HG02798 (cell line): Measurements from ENCODE around the gene COMMD3.
A peak's percentile ranks its signal among the peaks of the same experiment; 100 is the strongest.
"Not testable (repeated sequence)": the region's sequence is repeated elsewhere in the genome, so short reads cannot be mapped to it uniquely, and the experiment has no call there.

Experiments used
- ATAC-seq: cut with Tn5 transposase; IDR thresholded peaks from one replicate; pipeline ENCODE4 v1.9.1; 2021; ENCODE audit warnings: mild to moderate bottlenecking; ENCODE audit not compliant: unreplicated experiment, poor library complexity

The COMMD3 gene

GRCh38 chr10:22316286-22317075, at the start of gene COMMD3:
Gene COMMD3, plus strand, starts transcription at chr10:22316388. Its CDS starts 30 bp downstream, at chr10:22316418.
- peak; percentile 72 for ATAC-seq

GRCh38 chr10:22268503-22268902, 47.7 kb upstream of the COMMD3 start:
- no peak for ATAC-seq

- ATAC-seq, result no peak
Observed at GRCh38 chr10:22271786-22272185, 44.4 kb upstream of the COMMD3 start.

- ATAC-seq, result no peak
Observed at GRCh38 chr10:22278441-22278782, 37.8 kb upstream of the COMMD3 start.

DNA sequence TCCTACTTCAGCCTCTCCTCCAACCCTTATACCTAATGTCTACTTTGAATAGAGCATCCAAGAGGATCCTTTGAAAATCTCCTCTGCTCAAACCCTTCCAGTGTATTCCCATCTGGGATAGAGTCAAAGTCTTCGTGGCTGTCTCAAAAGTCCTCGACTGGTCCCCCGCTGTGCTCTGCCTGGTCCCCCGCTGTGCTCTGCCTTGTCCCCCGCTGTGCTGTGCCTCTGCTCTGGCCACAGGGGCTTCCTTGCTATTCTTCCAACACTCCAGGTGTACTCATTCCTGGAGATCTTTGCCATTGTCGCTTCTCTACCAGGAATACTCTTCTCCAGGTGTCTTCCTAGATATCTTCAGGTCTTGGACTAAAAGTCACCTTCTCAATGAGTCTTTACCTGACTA, 36.1 kb upstream of the COMMD3 start:
- ATAC-seq, result no peak

- ATAC-seq, result no peak
Observed at GRCh38 chr10:22285130-22285529, 31.1 kb upstream of the COMMD3 start.

GRCh38 chr10:22293747-22294404, 22.3 kb upstream of the COMMD3 start:
- no peak for ATAC-seq

DNA sequence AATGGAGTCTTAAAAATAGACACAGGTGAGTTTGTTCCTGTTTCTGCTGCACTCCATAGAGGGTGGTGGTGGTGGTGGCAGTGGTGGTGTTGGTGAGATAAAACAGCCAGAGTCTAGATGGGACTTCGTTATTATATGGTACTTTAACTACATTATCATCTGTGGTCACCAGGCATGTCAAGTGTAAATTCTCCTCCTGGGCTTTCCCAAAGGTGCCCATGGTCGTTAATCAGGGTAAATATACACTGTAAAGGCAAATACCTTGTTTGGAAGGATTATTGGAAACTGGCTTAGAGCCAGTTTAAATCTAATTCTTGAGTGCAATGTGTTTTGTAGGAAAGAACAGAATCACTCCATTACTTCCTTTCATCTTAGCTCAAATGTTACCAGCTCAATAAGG, 21.5 kb upstream of the COMMD3 start:
- no peak for ATAC-seq

- ATAC-seq, result no peak
Observed at GRCh38 chr10:22301193-22301592, 15.0 kb upstream of the COMMD3 start.

DNA sequence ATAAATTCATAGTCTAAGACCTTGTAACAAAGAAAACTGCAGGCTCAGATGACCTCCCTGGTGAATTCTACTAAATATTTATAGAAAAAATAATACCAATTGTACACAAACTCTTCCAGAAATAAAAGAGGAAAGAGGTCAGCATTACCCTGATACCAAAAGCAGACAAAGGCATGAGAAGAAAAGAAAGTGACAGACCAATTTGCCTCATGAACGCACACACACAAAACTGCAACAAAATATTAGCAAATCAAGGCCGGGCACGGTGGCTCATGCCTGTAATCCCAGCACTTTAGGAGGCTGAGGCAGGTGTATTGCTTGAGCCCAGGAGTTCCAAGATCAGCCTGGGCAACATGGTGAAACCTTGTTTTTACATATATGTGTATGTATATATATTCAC, 12.7 kb upstream of the COMMD3 start:
- no peak for ATAC-seq

- no peak for ATAC-seq
Observed at GRCh38 chr10:22305721-22306120, 10.5 kb upstream of the COMMD3 start.

DNA sequence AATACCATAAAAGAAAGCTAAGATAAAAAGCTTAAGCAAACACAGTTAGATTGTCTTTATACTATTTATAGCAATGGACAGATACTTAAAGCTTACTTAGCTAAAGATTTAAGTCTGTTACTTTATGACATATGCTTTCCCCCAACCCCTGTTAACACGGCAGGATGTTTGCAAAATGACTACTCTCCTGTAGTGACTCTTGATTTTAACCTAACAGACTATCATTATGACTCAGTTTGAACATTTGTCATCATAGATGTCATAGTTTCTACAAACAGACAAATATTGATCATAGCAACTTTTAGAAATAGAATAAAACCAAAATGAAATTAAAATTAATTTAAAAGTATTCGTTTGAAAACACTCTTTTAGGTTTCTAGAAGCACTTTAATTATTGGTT, 7.8 kb upstream of the COMMD3 start:
- ATAC-seq, result peak; percentile 96

GRCh38 chr10:22309180-22310000, 6.8 kb upstream of the COMMD3 start:
- ATAC-seq, result no peak

- not testable (repeated sequence) for ATAC-seq
Observed at GRCh38 chr10:22310012-22310411, 6.2 kb upstream of the COMMD3 start.

GRCh38 chr10:22310928-22311327, 5.3 kb upstream of the COMMD3 start:
- ATAC-seq, result no peak

DNA sequence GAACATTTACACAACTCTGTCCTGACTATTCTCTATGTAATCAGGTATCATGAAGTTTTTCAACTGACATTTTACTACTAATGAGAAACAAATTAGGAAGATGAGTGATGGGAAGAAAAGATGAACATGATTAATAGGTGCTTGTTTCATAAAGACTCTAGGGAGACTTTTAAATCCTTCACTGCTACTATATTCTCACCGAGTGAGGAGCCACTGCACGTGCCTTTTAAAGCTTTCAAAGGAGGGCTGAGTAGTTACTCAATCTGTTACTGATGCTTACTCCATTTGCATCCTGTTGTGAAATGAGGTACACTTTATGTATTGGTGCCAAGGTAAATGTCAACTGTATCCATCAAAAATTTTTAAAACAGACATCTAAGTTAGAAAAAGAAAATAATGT, 1.3 kb upstream of the COMMD3 start:
- no peak for ATAC-seq

DNA sequence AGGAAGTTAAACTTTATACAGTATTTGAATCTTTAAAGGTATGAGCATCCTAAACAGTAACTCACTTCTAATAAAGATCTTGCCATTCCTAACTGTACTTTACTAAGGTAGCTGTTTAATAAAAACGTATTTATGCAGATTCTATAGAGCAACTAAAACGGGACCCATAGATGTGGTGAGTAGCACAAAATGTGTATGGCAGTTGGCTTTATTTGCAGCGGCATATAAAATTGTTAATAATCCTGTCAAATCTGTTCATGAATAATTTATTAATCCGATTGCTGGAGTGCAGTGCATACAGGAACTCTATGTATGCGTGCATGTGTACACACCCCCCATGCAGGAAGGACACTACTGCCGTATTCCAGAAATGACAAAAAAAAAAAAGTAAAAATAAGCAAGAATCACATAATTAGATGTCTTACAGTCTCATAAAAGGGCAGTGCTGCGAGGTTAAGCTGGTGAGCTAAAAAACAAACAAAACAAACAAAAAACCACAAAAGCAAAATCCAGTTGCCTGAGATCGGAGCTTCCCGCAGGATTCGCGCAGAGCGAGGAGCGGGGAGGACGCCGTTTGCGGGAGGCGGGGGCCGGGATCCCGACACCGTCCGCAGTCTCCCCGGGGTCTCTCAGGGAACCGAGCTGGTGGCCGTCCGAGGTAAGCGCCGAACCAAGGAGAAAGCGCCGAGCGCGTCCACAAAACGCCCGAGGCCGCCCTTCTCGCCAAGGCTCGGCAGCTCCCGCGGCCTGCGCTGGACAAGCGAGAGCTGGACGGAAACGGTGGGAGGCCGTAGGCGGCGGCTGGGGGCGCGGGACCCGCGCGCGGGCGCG, 518 bp upstream of the COMMD3 start:
- ATAC-seq, result peak; percentile 25

- peak; percentile 23 for ATAC-seq
Observed at GRCh38 chr10:22317076-22317370, 835 bp downstream of the COMMD3 start.

DNA sequence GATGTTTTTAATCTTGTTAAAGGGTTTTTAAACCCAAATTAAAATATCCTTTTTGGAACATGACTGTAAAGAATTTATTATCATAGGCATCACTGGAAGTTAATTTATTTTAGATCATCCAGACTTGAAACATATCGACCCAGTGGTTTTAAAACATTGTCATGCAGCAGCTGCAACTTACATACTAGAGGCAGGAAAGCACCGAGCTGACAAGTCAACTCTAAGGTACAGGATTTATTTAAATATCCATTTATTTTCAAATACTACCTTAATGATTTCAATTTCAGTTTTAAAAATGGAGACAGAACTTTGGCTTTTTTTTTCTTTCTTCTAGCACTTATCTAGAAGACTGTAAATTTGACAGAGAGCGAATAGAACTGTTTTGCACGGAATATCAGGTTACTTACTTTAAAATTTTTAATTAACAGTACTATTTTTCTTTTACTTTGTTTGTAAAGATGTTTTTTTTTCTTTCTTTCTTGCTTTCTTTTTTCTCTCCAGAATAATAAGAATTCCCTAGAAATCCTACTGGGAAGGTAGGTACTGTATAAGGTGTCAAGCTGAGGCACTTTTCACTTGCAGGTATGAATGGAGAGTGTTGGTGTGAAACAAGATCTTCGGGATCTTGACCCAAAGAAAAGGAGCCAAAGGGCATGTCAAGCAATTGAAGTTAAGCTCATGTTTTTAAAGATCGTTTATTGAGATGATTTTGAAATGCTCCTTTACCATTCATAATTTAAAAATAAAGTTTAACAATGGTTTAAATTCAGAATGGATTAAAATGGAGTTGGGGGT, 1.8 kb downstream of the COMMD3 start:
- no peak for ATAC-seq

GRCh38 chr10:22318772-22319171, 2.6 kb downstream of the COMMD3 start:
- ATAC-seq, result no peak
